ENCODE measurements around the gene TPCN2. TPM values are rescaled to one million over a fixed set of nuclear protein-coding genes. Genes with fewer than 3 reads are reported as not detected.
A peak's percentile ranks its signal among the peaks of the same experiment; 100 is the strongest.

The TPCN2 gene
- total and polyA plus RNA-seq, 3 experiments from 2014 or later, result 4.0 to 12.9 (median 12.3) TPM

DNA sequence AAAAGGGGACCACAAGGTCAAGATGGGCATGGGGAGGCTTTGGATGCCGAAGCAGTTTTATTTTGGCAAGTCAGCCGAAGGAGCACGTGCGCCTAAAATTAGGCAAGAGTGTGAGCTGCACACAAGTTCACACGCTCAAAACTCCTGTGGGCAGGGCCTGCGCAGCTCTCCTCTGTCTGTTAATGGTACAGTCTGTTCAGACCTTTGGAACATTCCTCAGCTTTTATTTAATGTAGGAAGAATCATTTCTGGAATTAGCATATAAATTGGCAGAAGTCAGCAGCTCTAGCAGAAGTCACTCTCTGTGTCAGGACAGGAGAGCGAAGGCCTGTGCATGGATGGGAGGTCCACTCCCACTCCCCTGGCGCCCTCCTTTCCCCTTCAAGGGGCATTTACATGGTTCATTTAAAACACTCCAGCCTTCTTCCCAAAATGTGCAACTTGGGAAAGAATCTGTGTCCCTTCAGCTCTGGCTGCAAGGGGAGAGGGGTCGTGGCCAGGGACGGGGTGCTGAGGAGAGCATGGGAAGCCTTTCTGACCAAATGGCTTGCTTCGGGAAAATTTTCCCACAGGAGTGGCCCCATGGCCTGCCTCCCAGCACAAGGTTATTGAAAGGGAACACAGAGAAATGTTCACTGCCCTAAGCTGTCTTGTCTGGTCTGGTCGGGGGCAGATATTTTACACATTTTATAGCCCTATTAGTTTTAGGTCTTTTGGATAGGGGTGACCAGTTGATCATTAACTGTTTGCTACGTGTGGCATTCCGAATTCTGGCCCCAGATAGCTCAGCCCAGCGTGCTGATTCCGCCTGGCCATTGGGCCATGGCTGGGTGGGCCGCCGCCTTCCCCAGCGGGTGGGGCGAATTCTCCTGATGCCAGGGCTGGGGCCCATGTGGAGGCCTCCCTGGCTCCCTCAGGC lies 63.2 kb downstream of the TPCN2 start:
- Mint-ChIP-seq H3K36me3 (peaks cover 0 to 8% (median 2%) of the 10 kb centered on the region in 3 donors), H3K4me3 (no peak overlapping the region), H3K27me3 (peaks cover 4 to 13% of the 10 kb centered on the region in 2 donors), H3K27ac (peak overlapping the region in 1 of 8 donors; percentile 34), H3K4me1 (no peaks in the 10 kb centered on the region), H3K9me3 (peaks cover 0 to 6% (median 0%) of the 10 kb centered on the region in 5 donors)
- H3K36me3 ChIP-seq (ENCODE audit: insufficient read depth, low read length), result no peaks in the 10 kb centered on the region
- H3K27ac ChIP-seq (ENCODE audit: low read depth, low read length), result no peak overlapping the region
- no peak for DNase-seq
- no peaks in the 10 kb centered on the region for H3K27me3 ChIP-seq (ENCODE audit: insufficient read depth, low read length, poor library complexity, severe bottlenecking)
- CTCF ChIA-PET, result no interaction called here
- H3K4me3 ChIP-seq (ENCODE audit: low read length), result no peak overlapping the region
- H3K4me1 ChIP-seq (ENCODE audit: insufficient read depth, low read length), result no peaks in the 10 kb centered on the region
- no peaks in the 10 kb centered on the region for H3K9me3 ChIP-seq (ENCODE audit: low read length)
- POLR2A ChIA-PET, result no interaction called here

DNA sequence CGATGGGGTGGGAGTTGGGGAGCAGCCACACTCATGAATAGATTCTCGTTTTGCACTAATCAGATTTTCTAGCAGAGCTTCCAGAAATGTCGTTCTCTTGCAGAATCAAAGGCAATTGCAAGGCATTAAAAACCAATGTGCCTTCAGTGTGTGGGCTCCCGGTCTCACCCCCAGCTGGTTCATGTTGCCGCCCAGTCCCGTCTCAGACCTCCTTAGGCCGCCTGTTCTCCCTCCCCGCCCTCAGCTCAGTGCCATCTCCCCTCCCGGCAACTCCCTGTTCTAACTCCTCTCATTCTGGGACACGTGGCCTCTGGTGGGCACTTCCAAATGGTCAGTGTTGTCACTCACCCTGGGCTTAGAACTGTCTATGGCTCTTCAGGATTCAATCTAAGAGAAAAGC lies 64.5 kb downstream of the TPCN2 start:
- ChIA-PET CTCF (interaction anchor here (1.3 kb wide), 1 partner anchor 12 kb away, joined by 4 read pairs; no protein-coding TSS in a partner anchor), POLR2A (no interaction called here)
- no peaks in the 10 kb centered on the region for H3K4me1 ChIP-seq (ENCODE audit: insufficient read depth, low read length)
- no peaks in the 10 kb centered on the region for H3K4me1 Mint-ChIP-seq
- H3K27ac ChIP-seq (ENCODE audit: low read depth, low read length), result no peak overlapping the region
- H3K9me3 ChIP-seq (ENCODE audit: low read length), result no peaks in the 10 kb centered on the region
- no peaks in the 10 kb centered on the region for H3K27me3 ChIP-seq (ENCODE audit: insufficient read depth, low read length, poor library complexity, severe bottlenecking)
- no peak overlapping the region for H3K27ac Mint-ChIP-seq
- DNase-seq, result no peak
- H3K36me3 ChIP-seq (ENCODE audit: insufficient read depth, low read length), result no peaks in the 10 kb centered on the region
- H3K36me3 Mint-ChIP-seq, result peaks cover 0 to 2% (median 2%) of the 10 kb centered on the region in 3 donors
- H3K27me3 Mint-ChIP-seq, result peaks cover 0 to 9% of the 10 kb centered on the region in 2 donors
- H3K9me3 Mint-ChIP-seq, result peaks cover 0 to 6% (median 0%) of the 10 kb centered on the region in 5 donors
- no peak overlapping the region for H3K4me3 Mint-ChIP-seq
- H3K4me3 ChIP-seq (ENCODE audit: low read length), result no peak overlapping the region

DNA sequence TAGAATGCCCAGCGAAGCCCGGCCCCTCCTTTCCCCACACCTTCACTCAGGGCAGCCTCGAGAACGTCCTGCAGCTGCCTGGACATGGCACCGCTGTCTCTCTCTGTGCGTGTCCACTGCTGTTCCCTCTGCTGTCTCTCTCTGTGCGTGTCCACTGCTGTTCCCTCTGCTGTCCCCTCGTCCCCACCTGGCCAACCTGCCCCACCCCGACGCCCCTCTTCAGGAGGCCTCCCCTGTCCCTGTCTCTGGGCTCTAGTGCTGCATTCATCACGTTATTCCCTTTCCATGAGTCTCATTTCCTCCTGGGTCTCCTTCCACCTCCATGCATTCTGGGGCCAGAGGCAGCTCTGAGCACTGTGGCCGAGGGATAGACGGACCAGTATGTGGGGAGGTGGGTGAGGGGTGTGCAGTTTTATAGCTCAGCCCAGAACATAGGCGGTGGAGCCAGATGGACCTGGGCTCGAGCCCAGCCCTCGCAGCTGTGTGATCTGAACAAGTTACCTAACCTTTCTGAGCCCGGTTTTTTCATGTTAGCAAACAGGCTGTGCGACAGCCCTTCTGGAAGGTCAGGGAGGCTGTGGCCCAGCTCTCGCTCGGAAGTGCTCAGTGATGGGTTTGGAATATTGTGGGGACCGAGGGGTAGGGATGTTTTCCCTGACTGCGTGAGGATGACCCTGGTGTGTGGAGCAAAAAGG lies 65.1 kb downstream of the TPCN2 start:
- Mint-ChIP-seq H3K27ac (no peak overlapping the region), H3K36me3 (peaks cover 0 to 2% (median under 1%) of the 10 kb centered on the region in 3 donors), H3K9me3 (peaks cover 0 to 6% (median 0%) of the 10 kb centered on the region in 5 donors), H3K4me1 (no peaks in the 10 kb centered on the region), H3K4me3 (no peak overlapping the region), H3K27me3 (peaks cover 0 to 8% of the 10 kb centered on the region in 2 donors)
- ChIA-PET POLR2A (no interaction called here), CTCF (interaction anchor here (1.3 kb wide), 1 partner anchor 12 kb away, joined by 4 read pairs; no protein-coding TSS in a partner anchor)
- Histone ChIP-seq H3K4me1 (ENCODE audit: insufficient read depth, low read length) (no peaks in the 10 kb centered on the region), H3K4me3 (ENCODE audit: low read length) (no peak overlapping the region), H3K9me3 (ENCODE audit: low read length) (no peaks in the 10 kb centered on the region), H3K27ac (ENCODE audit: low read depth, low read length) (no peak overlapping the region), H3K27me3 (ENCODE audit: insufficient read depth, low read length, poor library complexity, severe bottlenecking) (no peaks in the 10 kb centered on the region), H3K36me3 (ENCODE audit: insufficient read depth, low read length) (no peaks in the 10 kb centered on the region)
- DNase-seq, result no peak

DNA sequence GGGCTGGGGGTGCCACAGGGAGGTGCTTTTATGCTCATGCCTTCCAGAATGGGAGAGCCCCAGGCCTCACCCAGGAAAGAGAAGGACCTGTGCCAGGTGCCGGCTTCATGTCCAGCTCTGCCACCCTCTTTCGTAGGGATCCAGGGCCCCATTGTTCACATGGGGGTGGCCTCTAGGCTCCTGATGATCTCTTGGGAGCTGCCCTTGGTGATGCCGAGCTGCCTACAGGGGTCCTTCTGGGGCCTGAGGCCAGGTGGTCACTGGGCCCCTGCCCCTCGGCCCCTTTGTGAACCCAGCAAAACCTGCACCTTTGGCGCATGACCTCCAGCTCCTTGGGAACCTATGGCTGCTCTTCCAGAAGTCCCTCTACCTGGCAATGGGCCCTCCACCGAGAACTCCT lies 65.6 kb downstream of the TPCN2 start:
- Histone ChIP-seq H3K4me1 (ENCODE audit: insufficient read depth, low read length) (no peaks in the 10 kb centered on the region), H3K9me3 (ENCODE audit: low read length) (no peaks in the 10 kb centered on the region), H3K27ac (ENCODE audit: low read depth, low read length) (no peak overlapping the region), H3K4me3 (ENCODE audit: low read length) (no peak overlapping the region), H3K27me3 (ENCODE audit: insufficient read depth, low read length, poor library complexity, severe bottlenecking) (no peaks in the 10 kb centered on the region), H3K36me3 (ENCODE audit: insufficient read depth, low read length) (no peaks in the 10 kb centered on the region)
- ChIA-PET POLR2A (no interaction called here), CTCF (no interaction called here)
- Mint-ChIP-seq H3K4me1 (no peaks in the 10 kb centered on the region), H3K36me3 (peaks cover 0 to 6% (median 2%) of the 10 kb centered on the region in 3 donors), H3K9me3 (peaks cover 0 to 6% (median 0%) of the 10 kb centered on the region in 5 donors), H3K4me3 (no peak overlapping the region), H3K27ac (no peak overlapping the region), H3K27me3 (peaks cover 3 to 8% of the 10 kb centered on the region in 2 donors)
- no peak for DNase-seq

DNA sequence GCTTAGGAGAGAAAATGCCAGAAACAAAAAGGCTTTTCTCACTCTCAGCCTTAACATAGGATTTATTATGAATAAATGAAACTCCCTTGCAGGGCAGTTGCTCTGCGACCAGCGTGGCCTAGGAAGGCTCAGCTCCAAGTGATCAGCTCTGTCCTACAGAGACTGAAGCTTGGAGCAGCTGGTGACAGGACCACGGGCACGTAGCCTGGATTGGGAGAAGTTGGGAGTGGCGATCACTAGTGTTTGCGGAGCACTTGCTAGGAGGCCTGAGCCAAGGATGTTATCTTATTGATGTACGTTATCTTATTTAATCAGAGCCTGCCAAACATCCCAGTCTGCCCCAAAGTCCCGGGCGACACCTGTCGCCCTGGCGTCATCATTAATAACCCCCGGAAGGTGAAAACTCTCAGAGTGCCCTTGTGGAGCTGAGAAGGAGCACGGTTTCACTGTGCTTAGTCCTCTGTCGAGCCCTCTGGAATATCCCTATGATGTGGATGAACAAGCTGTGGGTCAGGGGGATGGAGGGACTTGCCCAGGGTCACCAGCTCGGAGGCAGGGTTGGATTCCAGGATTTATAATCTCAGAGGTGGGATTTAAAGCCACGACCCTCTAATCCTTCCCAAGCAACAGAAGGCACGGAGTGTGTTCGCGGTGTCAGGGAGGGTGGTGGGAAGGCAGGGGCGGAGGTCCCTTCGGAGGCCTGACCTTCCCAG lies 66.2 kb downstream of the TPCN2 start:
- CTCF ChIA-PET, result no interaction called here
- Mint-ChIP-seq H3K27ac (no peak overlapping the region), H3K27me3 (peaks cover 3 to 6% of the 10 kb centered on the region in 2 donors)

DNA sequence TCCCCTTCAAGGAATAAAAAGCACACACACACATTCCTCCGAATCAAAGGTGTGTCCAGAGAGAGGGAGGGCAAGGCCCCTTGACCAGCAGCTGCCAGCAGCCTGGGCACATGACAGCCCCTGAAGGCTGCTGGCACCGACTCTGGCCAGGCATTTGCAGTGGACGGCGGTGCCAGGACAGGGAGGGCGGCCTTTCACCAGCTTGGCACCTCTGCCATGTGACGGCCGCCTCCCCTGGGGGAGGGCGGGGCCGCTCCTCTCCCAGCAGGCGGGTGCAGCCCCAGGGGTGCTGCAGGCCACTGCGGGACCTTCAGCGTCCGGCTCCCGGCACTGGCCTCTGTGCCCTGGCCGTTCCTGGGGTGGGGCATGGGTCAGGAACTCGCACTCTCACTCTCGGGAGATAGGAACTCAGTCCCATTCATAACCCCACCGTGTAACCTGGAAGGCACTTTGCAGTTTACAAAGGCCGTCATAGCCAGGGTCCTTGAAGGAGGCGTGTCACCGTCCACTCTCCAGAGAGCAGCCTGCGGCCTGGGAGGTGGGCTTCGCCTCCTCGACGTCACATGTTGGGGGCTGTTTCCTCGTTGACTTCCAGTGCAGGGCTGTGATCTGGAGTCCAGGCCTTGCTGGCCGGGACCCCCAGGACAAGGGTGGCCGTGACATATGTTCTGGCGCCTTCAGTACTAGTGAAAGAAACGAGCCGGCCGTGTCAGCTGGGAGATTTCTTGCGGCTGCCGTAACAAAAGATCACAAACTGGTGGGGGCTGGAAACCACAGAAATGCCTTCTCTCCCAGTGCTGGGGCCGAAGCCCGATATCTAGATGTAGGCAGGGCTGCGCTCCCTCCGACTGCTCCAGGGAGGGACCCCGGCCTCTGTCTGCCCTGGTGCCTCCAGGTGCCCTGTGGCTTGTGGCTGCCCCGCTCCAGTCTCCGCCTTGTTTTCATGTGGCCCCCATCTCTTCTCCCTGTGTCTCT lies 67.1 kb downstream of the TPCN2 start:
- peaks cover 3 to 5% of the 10 kb centered on the region in 2 donors for H3K27me3 Mint-ChIP-seq
- CTCF ChIA-PET, result no interaction called here

More for the DNA sequence above, 66.2 kb downstream of the TPCN2 start:
- POLR2A ChIA-PET, result no interaction called here
- H3K4me1 ChIP-seq (ENCODE audit: insufficient read depth, low read length), result no peaks in the 10 kb centered on the region
- Mint-ChIP-seq H3K4me1 (no peaks in the 10 kb centered on the region), H3K4me3 (no peak overlapping the region), H3K36me3 (peaks cover 0 to 7% (median 2%) of the 10 kb centered on the region in 3 donors), H3K9me3 (peaks cover 0 to 4% (median 0%) of the 10 kb centered on the region in 5 donors)
- no peak overlapping the region for H3K27ac ChIP-seq (ENCODE audit: low read depth, low read length)
- H3K4me3 ChIP-seq (ENCODE audit: low read length), result no peak overlapping the region
- no peaks in the 10 kb centered on the region for H3K27me3 ChIP-seq (ENCODE audit: insufficient read depth, low read length, poor library complexity, severe bottlenecking)
- H3K9me3 ChIP-seq (ENCODE audit: low read length), result no peaks in the 10 kb centered on the region
- H3K36me3 ChIP-seq (ENCODE audit: insufficient read depth, low read length), result no peaks in the 10 kb centered on the region
- no peak for DNase-seq

DNA sequence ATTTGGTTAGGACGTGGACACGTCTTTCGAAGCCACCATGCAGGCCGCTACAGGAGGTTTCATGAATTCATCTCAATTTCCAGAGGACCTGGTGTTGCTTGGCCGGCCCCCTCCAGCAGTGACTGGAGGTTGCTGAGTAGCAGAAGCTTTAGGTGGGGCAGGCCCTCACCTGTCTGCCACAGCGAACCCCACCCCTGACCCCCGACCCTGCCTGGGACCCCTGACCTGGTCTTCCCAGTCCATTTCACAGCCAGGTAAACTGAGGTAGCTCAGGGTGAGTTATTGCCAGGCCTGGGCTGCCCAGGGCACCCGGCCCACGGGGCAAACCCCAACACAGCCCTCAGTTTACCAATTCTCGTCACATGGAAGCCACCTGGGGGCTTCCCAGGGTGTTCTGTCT lies 67.9 kb downstream of the TPCN2 start:
- no peak overlapping the region for H3K27ac ChIP-seq (ENCODE audit: low read depth, low read length)
- ChIA-PET CTCF (no interaction called here), POLR2A (no interaction called here)
- no peaks in the 10 kb centered on the region for H3K27me3 ChIP-seq (ENCODE audit: insufficient read depth, low read length, poor library complexity, severe bottlenecking)
- Mint-ChIP-seq H3K36me3 (peaks cover 0 to 7% (median under 1%) of the 10 kb centered on the region in 3 donors), H3K4me1 (peaks cover 0 to 8% (median 0%) of the 10 kb centered on the region in 3 donors), H3K9me3 (peaks cover 0 to 4% (median 0%) of the 10 kb centered on the region in 5 donors), H3K27me3 (peaks cover 2 to 9% of the 10 kb centered on the region in 2 donors), H3K4me3 (no peak overlapping the region), H3K27ac (no peak overlapping the region)
- H3K4me1 ChIP-seq (ENCODE audit: insufficient read depth, low read length), result peaks cover 10% of the 10 kb centered on the region
- H3K36me3 ChIP-seq (ENCODE audit: insufficient read depth, low read length), result no peaks in the 10 kb centered on the region
- DNase-seq, result no peak
- H3K9me3 ChIP-seq (ENCODE audit: low read length), result no peaks in the 10 kb centered on the region
- H3K4me3 ChIP-seq (ENCODE audit: low read length), result no peak overlapping the region

More for the DNA sequence above, 67.1 kb downstream of the TPCN2 start:
- H3K4me1 ChIP-seq (ENCODE audit: insufficient read depth, low read length), result peaks cover 2% of the 10 kb centered on the region
- H3K4me3 Mint-ChIP-seq, result no peak overlapping the region
- no peaks in the 10 kb centered on the region for H3K9me3 ChIP-seq (ENCODE audit: low read length)
- H3K36me3 ChIP-seq (ENCODE audit: insufficient read depth, low read length), result no peaks in the 10 kb centered on the region
- H3K27ac ChIP-seq (ENCODE audit: low read depth, low read length), result no peak overlapping the region
- POLR2A ChIA-PET, result no interaction called here
- H3K9me3 Mint-ChIP-seq, result peaks cover 0 to 4% (median 0%) of the 10 kb centered on the region in 5 donors
- no peak for DNase-seq
- H3K4me1 Mint-ChIP-seq, result peaks cover 0 to 2% (median 0%) of the 10 kb centered on the region in 3 donors
- no peak overlapping the region for H3K27ac Mint-ChIP-seq
- no peak overlapping the region for H3K4me3 ChIP-seq (ENCODE audit: low read length)
- peaks cover 0 to 7% (median 2%) of the 10 kb centered on the region in 3 donors for H3K36me3 Mint-ChIP-seq
- no peaks in the 10 kb centered on the region for H3K27me3 ChIP-seq (ENCODE audit: insufficient read depth, low read length, poor library complexity, severe bottlenecking)
